Stimulated activated CD4-positive, alpha-beta T cell treated with anti-CD3 and anti-CD28 coated beads, Interleukin-4, amount 100 ng/mL, for 24 hours (primary cell): ENCODE results near the gene HHAT.
A peak's percentile ranks its signal among the peaks of the same experiment; 100 is the strongest.
"Not testable (repeated sequence)": the region's sequence is repeated elsewhere in the genome, so short reads cannot be mapped to it uniquely, and the experiment has no call there.

Source experiments
- DNase-seq: peaks from one replicate; pipeline ENCODE4 v3.0.0-alpha.2; 2020

HHAT gene

DNA sequence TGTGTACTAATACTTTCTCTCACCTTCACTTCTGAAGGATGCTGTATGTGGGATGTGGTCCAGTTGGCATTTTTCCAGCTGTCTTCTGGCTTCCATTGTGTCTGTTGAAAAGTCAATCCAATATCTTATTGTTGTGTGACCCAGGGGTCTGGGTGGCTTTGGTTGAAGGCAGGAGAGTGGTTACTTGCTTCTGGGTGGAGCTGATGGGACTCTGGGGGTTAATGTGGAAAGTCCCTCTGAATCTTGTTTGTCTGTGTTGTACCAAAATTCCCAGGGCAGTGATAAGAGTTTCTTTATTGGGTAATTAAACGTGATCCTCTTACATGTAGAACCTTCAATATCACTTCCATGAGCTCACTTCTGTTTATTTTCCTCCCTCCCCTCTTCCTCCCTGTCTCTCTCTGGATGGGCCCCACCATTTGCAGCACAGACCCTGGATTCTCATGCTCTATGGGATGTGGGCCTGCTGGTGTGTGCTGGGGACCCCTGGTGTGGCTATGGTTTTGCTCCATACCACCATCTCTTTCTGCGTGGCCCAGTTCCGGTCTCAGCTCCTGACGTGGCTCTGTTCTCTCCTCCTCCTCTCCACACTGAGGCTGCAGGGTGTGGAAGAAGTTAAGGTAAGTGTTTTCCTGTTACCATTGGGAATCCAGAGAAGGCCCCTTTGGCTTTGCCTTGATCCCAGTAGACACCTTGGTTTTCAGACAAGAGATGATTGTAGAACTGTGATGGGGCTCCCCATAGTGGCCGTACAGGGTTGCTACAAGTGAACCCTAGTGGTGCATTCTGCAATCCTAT, 71.5 kb downstream of the HHAT start:
- peak; percentile 57 for DNase-seq

DNA sequence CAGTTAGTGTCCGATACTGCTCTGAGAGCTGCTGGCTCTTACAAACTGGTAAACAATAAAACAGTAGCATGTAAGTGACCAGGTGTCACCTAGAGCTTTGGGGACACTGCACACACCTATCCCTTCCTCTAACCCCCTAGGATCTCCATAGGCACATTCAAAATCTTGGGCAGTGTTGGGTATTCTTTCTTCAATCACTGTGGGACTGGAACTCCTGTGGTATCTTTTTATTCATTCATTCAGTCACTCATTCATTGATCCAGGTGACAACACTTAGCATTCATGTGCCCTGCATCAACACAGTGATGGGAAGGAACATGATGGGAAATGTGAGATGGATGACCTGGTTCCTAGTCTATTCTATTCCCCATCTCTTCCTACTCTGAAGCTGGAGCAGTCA, 73.9 kb downstream of the HHAT start:
- no peak for DNase-seq

DNA sequence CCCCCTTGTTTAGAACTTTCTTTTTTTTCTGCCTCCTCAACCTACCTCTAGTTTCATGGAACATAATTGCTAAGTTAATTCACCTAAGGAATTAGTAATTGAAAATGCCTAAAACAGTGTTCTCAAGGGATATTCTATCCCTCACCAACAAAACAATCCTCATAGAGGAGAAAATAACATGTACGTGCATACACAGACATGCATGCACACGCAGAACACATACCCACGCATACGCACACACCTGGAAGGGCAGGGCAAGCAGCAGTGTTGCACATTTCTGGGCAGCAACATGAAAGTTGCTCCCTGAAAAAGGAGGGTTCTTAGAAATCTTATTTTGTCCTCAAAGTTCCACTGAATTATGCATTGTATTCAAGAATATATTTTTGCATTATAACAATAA, 76.6 kb downstream of the HHAT start:
- DNase-seq, result no peak

DNA sequence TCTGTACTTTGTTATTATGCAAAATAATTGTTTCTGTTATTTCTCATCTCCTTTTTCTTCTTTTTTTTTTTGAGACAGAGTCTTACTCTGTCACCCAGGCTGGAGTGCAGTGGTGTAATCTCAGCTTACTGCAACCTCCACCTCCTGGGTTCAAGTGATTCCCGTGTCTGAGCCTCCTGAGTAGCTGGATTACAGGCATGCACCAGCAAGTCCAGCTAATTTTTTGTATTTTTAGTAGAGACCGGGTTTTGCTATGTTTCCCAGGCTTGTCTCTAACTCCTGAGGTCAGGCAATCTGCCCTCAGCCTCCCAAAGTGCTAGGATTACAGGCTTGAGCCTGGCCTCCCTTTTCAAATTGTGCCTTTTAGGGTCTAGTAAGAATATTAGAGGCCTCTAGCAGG, 77.6 kb downstream of the HHAT start:
- not testable (repeated sequence) for DNase-seq

DNA sequence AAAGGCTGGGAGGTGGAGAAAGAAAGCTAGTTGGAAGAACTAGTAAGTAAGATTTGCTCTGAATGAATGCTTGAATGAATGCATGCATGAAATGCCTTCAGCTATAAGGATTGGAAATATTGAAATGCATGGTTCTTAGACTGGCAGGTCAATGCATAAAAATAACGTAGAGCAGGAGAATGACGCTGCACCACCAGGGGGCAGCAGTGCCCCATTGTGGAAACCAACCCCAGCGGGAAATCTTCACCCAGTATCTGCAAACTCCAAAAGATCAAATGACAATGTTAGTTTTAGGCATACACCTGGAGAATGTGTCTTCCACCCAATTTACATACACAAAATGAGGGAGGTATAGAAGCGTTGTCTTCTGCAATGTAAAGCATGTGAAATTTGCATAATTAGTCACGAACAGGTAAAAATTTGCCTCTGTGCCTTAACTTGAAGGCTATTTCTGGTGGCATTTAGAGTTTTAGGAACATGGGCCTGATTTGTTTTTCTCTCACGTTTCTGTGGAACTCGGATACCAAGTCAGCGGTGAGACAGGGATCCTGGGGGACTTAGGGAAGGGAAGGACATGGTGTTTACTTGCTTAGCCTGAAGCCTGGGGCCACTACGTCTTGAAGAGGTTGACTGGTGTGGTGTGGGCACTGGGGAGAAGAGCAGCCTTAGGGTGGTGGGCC, 78.6 kb downstream of the HHAT start:
- DNase-seq, result peak; percentile 79

DNA sequence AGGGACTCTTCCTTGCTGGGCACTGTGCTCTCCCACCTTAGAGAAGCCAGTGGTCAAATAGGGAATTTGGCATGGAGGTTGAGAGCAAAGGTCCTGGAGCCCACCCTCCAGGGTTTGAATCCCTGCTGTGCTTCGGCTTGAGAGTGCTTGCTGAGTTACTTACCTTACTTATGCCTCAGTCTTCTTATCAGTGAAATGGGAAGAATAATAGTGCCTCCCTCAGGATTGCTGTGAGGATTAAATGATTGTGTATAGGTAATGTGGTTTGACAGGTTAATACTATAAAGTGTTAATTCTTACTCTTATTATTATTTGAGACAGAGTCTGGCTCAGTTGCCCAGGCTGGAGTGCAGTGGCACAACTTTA, 79.2 kb downstream of the HHAT start:
- DNase-seq, result no peak

DNA sequence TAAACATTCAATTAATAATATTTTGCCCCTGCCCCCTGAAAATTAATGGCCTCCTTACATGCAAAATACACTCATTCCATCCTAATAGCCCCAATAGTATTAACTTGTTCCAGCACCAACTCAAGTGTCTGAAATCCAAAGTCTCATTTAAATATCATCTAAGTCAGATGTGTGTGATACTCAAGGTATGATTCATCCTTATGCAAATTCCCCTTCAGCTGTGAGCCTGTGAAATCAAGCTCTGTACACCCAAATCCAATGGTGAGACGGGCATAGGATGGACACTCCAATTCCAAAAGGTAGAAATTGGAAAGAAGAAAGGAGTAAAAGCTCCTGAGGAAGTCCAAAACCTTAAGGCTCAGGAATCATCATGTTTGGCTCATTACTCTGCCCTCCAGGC, 83.5 kb downstream of the HHAT start:
- DNase-seq, result no peak

DNA sequence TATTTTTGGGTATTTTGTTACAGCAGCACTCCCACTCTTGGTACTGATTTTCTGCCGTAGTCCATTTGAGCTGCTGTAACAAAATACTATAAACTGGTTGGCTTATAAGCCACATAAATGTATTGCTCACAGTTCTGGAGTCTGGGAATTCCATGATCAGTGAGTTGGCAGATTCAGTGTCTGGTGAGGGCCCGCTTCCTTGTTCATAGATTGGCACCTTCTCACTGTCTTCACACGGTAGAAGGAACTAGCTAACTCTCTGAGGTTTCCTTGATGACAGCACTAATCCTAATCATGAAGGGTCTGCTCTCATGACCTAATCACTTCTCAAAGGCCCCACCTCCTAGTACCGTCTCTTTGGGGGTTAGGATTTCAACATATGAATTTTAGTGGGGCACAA, 85.2 kb downstream of the HHAT start:
- DNase-seq, result no peak

DNA sequence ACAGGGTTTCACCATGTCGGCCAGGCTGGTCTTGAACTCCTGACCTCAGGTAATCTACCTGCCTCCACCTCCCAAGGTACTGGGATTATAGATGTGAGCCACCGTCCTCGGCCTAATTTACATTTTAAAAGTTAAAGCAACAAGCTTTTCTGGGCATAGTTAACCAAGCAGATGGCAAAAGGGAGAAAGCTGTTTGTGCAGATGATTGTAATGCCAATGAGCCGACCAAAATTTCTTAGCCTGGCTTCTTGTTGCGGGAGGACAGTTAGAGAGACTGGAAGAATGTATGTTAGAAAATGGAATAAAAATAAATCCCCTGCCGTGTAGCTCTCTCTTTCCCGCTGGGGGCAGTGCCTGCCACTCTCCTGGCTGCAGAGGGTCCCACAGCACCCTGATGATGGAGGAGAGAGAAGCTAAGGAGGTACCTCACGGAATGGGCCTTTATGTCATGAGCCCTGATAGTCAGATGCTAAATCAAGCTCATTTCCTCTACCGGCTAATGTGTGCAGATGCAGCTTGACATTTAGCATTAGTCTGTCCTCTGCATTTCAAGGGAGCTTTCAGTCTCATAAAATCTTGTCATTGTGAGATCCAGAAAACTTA, 87.2 kb downstream of the HHAT start:
- DNase-seq, result no peak

DNA sequence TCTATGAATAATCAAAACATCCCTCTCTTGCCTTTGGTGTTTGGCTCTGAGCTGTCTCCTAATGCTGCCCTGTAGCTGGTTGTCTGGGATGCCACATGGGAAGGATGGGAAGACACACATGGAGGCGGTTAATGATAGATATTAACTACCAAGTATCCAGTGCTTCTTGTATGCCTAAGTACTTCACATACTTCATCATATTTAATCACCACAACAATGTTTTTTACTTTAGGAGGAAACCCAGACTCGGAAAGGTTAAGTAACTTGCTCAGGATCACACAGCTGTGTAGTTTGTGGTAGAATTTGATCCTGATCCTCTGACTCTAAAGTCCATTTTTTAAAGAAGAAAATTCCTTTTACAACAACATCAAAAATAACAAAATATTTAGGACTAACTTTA, 88.0 kb downstream of the HHAT start:
- no peak for DNase-seq

DNA sequence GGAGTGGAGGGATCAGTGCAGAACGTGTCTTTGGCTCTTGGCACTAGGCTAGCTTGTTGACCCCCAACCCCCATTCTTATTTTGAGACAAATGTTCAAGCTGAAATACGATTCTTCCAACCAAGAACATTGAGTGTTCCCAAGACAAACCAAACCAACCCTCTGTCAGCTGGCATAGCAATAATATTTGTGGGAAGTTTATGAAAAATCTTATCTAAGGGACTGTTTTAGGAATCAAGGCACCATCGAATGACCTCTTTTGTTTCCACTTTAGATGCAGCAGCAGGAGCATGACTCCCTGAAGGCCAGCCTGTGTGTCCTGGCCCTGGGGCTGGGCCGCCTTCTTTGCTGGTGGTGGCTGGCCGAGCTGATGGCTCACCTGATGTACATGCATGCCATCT, 89.2 kb downstream of the HHAT start:
- no peak for DNase-seq

DNA sequence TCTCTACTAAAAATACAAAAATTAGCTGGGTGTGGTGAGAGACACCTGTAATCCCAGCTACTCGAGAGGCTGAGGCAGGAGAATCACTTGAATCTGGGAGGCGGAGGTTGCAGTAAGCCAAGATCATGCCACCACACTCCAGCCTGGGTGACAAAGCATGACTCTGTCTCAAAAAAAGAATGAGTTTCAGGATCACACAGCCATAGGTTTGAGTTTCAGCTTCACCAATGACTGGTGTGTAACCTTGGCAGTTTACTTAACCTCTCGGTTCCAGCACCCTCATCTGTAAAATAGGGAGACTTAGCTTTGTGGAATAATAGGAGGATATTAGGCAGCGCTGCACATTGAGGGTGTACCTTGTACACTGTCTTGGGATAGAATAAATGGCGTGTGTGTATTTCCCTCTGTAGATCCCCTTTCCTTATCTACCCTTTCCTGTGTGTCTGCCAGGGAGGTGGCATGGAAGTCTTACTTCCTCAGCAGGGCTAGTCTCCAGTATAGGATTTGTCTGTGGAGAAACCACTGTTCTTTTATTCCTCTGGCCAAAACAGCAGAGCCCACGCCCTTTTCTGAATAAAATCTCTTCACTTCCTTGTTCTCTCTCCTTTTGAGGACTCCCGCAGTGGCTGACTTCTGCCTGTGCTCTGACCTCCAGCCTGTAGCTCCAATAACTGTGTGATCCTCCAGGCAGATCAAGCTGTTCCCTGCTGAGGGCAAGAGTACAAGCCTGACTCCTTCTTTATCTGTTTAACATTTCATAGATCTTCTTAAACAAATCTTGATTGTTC, 90.4 kb downstream of the HHAT start:
- DNase-seq, result no peak

DNA sequence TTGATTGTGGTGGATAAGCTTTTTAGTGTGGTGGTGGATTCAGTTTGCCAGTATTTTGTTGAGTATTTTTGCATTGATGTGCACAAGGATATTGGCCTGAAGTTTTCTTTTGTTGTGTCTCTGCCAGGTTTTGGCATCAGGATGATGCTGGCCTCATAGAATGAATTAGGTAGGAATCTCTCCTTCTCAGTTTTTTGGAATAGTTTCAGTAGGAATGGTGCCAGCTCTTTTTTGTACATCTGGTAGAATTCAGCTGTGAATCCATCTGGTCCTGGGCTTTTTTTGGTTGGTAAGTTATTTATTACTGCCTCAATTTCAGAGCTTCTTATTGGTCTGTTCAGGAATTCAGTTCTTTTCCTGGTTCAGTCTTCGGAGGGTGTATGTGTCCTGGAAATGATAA, 98.0 kb downstream of the HHAT start:
- not testable (repeated sequence) for DNase-seq

DNA sequence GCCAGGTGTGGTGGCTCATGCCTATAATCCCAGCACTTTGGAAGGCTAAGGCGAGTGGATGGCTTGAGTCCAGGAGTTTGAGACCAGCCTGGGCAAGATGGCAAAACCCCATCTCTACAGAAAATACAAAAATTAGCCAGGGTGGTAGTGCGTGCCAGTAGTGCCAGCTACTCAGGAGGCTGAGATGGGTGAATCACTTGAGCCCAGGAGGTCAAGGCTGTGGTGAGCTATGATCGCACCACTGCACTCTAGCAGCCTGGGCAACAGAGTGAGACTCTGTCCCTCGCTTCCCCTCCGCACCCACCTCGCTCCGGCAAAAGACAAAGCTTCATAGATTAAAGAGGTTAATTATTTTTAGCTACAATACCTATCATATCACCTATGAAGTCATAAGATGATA, 100.0 kb downstream of the HHAT start:
- DNase-seq, result no peak

DNA sequence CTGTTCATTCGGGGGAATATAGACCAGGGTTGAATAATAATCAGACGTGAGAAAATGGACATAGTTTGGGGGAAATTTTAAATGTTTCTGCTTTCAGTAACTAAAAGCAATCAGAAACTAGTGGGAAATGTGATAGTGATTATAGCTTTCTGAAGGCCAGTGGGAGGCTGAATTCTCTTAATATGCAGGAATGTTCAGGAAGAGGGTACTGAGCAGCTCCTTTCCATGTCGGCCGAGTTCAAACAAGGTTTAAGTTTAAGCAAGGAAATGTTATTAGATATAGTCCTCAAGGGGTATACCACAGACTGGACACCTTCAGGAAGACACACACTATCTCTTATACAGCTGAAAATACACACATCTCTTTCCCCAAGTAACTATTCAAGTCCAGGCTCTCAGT, 105.5 kb downstream of the HHAT start:
- no peak for DNase-seq

DNA sequence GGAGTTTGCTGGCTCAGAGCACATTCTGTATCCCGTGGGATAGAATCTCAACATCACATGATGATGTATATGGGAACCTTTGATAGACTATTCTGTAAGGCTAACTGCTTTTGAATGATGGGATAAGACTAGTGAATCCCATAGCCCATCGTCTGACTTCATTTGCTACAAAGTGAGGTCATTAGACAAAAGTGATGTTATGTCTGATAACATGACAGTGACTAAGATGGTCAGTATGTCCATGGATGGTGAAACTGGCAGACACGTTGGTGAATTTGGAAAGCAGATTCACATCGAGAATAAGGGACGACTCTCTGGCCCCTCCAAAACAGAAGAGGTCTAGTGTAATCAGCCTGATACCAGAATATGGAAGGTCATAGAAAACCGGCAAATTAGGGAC, 108.4 kb downstream of the HHAT start:
- DNase-seq, result no peak

DNA sequence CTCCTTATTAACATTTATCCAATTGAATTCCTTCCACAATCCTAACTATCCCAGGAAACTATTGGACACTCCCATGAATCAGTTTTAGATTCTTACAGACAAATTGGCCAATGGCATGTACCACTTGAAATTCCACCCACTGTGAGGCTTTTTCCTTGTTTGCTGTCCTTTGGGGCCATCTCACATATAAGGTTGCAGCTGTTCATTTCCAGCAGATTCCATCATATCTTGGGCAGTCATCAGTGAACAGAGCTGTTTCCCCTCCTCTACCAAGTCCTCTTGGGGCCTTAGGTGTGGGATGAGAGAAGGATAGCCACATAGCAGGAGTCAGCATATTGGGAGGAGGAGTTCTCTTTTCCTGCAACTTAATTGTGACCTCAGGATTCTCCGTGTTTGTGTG, 109.1 kb downstream of the HHAT start:
- DNase-seq, result no peak

DNA sequence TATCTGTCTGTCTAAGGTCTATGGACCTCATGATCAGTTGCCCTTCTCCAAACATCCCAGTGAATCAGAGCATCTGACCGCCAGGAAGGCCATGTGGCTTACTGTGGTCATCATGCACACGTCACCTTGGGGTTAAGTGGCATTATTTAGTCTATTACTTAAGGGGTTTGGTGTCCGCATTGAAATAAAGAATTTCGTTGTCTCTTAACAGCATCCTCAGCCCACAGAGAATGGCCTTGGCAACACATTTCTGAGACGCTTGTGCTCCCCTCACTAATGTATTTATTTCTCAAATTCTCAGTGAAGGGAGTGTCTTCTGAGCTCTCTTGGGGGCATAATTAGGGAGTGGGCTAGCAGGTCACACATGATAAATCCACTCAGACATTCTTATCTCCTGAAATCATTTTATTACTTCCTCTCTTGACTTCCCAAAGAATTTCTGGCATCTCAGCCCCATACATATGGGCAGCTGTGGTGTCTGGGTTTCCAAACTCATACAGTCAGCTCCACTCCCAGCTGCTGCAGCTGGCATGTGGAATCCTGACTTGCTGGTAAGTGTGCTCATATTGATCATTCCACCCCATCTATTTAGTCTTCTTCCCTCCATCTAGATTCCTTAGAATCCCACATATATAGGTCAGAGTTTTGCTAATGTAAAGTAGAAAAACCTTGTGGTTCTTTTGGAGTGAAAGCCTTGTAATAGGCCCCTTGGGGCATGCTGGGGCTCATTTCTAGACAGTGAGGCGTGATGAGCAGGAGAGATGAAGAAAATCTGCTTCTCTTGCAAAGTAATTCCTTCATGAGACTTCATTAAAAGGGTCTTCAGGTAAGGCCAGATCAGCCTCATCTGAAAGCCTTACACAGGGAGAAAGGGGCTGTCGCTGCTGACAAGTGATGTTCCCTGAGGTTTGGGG, 110.5 kb downstream of the HHAT start:
- DNase-seq, result no peak

DNA sequence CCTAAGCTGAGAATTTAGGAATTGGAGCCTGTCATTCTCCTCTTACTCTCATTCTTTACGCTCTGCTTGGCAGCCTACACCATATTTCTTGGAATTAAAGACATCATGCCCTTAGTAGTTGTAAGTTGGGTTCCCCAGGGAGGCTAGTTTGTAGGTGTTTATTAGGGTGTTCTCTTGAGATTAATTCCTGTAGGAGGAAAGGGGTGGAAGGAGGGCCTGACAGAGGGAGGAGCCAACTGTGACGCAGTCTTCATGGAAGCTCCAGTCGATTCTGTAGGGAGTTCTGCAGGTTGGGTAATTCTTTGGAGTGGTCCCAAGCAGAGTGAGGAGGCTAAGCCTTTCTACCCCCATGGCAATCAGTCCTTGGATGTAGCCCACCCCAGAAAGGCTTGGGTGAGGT, 111.4 kb downstream of the HHAT start:
- no peak for DNase-seq

DNA sequence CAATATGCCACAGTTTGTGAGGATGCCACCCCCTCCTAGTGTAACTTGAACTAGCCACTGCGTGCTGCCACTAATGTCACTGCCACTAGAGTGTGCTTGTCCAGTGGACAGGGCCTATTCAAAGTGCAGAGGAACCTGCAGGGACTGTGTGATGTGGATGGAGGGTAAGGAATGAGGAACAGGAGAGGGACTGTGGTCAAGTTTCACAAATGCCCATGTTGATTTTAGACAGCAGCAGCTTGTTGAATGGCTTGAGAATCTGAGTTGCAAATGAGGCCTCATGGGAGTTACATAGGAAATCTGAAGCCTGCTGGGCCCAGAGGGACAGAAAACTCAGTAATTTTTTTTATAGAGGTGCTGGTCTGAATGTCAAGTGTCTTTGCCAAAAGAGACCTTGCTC, 112.3 kb downstream of the HHAT start:
- DNase-seq, result no peak

DNA sequence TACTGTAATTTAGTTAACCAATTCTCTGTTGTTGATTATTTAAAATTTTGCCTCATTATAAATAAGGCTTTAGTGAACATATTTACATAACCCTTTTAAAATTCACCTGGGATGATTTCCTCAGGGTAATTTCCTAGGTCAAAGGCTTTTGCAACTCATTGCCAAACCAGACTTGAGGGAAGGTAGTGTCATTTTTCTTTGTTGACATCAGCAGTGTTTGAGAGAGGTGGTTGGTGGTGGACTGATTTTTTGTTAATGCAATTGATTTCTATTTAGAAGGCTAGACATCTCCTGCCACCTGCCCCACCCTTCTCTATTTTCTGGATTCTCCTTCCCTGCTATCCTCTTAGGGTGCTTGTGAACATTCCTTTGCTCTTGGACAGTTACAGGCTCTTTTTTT, 116.8 kb downstream of the HHAT start:
- no peak for DNase-seq

DNA sequence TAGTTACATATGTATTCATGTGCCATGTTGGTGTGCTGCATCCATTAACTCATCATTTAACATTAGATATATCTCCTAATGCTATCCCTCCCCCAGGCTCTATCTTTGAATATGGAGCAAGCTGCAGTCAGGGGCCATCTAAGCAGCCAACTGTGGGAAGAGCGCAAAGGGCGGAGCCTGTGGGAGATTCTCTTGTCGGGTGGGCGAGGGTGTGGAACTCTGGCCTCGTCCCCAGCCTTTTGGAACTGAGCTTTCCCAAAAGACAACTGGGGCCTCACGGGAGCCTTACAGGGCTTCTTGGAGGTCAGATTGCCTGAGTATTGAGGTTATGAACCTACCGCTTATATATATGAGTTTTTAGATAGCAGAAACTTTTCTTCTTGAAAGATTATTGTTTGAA, 117.2 kb downstream of the HHAT start:
- no peak for DNase-seq

DNA sequence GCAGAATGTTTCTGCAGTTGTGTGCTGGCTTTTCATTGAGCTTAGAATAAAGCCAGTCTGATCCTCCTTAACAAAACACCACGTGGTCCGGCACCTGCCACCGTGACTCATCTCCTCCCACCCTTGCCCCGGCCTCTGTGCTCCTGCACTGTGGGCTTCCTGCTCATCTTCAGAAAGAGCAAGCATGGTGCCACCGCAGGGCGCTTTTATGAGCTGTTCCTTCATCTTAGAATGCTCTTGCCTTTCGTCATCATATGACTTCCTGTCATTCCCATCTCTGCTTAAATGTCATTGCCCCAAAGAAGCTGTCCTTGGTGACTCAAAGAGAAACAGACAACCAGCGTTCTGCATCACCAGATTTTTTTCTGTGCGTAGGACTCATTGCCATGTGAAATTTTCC, 117.8 kb downstream of the HHAT start:
- DNase-seq, result peak; percentile 88
